Keratinocyte (primary cell): ENCODE data around the gene CD69. TPM values are rescaled to one million over a fixed set of nuclear protein-coding genes. Genes with fewer than 3 reads are reported as not detected.

Experiments used
- DNase-seq: peaks from one replicate; pipeline ENCODE4 v3.0.0-alpha.2; 2011; ENCODE audit warnings: low read depth, missing footprints, low spot score
- FAIRE-seq: peaks from 2 replicates; lab custom pipeline; 2011; peaks lifted over from hg19 to GRCh38; lab: Jason Lieb, UNC
- H2AFZ ChIP-seq: 2 replicates; pipeline ENCODE4 v1.6.0; 2012; ENCODE audit warnings: low read length, control low read depth, inconsistent platforms; ENCODE audit not compliant: control insufficient read depth
- H3K27ac ChIP-seq: 2 replicates; pipeline ENCODE4 v1.5.1; 2011; ENCODE audit warnings: low read length; ENCODE audit not compliant: control insufficient read depth, insufficient read depth
- H3K27me3 ChIP-seq: 3 replicates; pipeline ENCODE4 v1.6.0; 2011; ENCODE audit warnings: low read length; ENCODE audit not compliant: control insufficient read depth, insufficient read depth; ENCODE audit errors: extremely low read depth
- H3K36me3 ChIP-seq, 2 experiments: 2 replicates in 1 of 2; 3 replicates in 1 of 2; pipeline ENCODE4 v1.5.1; 2011; ENCODE audit warnings: low read length in 2 of 2, mild to moderate bottlenecking in 1 of 2; ENCODE audit not compliant: control insufficient read depth in 2 of 2, insufficient read depth in 2 of 2; ENCODE audit errors: extremely low read depth in 1 of 2
- H3K4me1 ChIP-seq: 3 replicates; pipeline ENCODE4 v1.5.1; 2011; ENCODE audit warnings: low read length; ENCODE audit not compliant: control insufficient read depth, insufficient read depth; ENCODE audit errors: extremely low read depth
- H3K4me2 ChIP-seq: 3 replicates; pipeline ENCODE4 v1.6.0; 2011; ENCODE audit warnings: low read depth, low read length; ENCODE audit not compliant: control insufficient read depth, insufficient read depth; ENCODE audit errors: extremely low read depth
- H3K4me3 ChIP-seq, 3 experiments: fragments of 200-600 bp in 1 of 3; sonication (generic) in 1 of 3; 2 replicates in 2 of 3; 3 replicates in 1 of 3; pipeline ENCODE4 v1.5.1; 2011 to 2016; ENCODE audit warnings: low read length in 3 of 3, mild to moderate bottlenecking in 3 of 3, control low read depth in 2 of 3, inconsistent platforms in 1 of 3, low read depth in 1 of 3, mixed read lengths in 1 of 3, mixed run types in 1 of 3, moderate library complexity in 1 of 3; ENCODE audit not compliant: control insufficient read depth in 2 of 3, insufficient read depth in 2 of 3; ENCODE audit errors: extremely low read depth in 1 of 3
- H3K79me2 ChIP-seq: 2 replicates; pipeline ENCODE4 v1.6.0; 2012; ENCODE audit warnings: low read length; ENCODE audit not compliant: control insufficient read depth, insufficient read depth
- H3K9ac ChIP-seq: 3 replicates; pipeline ENCODE4 v1.6.0; 2011; ENCODE audit warnings: low read length; ENCODE audit not compliant: control insufficient read depth, insufficient read depth; ENCODE audit errors: extremely low read depth
- H3K9me1 ChIP-seq: 3 replicates; pipeline ENCODE4 v1.6.0; 2011; ENCODE audit warnings: low read length; ENCODE audit not compliant: control insufficient read depth, insufficient read depth; ENCODE audit errors: extremely low read depth
- H3K9me3 ChIP-seq: 2 replicates; pipeline ENCODE4 v1.5.1; 2012; ENCODE audit warnings: low read depth, low read length; ENCODE audit not compliant: control insufficient read depth
- H4K20me1 ChIP-seq: 3 replicates; pipeline ENCODE4 v1.6.0; 2011; ENCODE audit warnings: low read length; ENCODE audit not compliant: control insufficient read depth, insufficient read depth; ENCODE audit errors: extremely low read depth
- CTCF ChIP-seq, 3 experiments: IDR thresholded peaks in 1 of 3; conservative IDR thresholded peaks in 1 of 3; optimal IDR thresholded peaks in 1 of 3; 2 replicates in 2 of 3; 3 replicates in 1 of 3; pipeline versions ENCODE3 to v1.5.1; 2011; ENCODE audit warnings: low read length in 3 of 3, mild to moderate bottlenecking in 3 of 3, moderate library complexity in 2 of 3, control low read depth in 1 of 3, inconsistent platforms in 1 of 3; ENCODE audit not compliant: insufficient read depth in 2 of 3; ENCODE audit errors: extremely low read depth in 1 of 3
- EZH2 ChIP-seq: IDR thresholded peaks from one replicate; pipeline ENCODE4 v1.6.1; 2012; ENCODE audit warnings: inconsistent platforms, mild to moderate bottlenecking, low read length, moderate library complexity
- dilution Hi-C: fragments of 300-500 bp; cut with MboI; formaldehyde crosslinking; loops from one replicate; pipeline ENCODE4 v1.7.0; 2020; ENCODE audit warnings: low sequenced_read_pairs; ENCODE audit not compliant: extremely low pct_ligation_motif_present
- polyA plus RNA-seq, 5 experiments: library from polyadenylated mRNA; depleted of rRNA in 3 of 5; stranded (reverse) in 3 of 5; stranded (forward) in 1 of 5; unstranded in 1 of 5; fragments of >200 nt; gene quantifications; 1 replicate in 1 of 5; 2 replicates in 3 of 5; 3 replicates in 1 of 5; pipeline versions ENCODE4 v1.2.1 to v1.2.3, GENCODE V29; 2011 to 2012; ENCODE audit warnings: missing spikeins in 2 of 5, low read depth in 1 of 5, low replicate concordance in 1 of 5

Gene CD69
- polyA plus RNA-seq, 1 donor (not counting 4 experiments of a cell fraction or from before 2014, with no cell fraction given) = not detected

GRCh38 chr12:9731393-9731792, 29.3 kb downstream of the CD69 start:
- no peaks in the 10 kb centered on the region for H3K79me2 ChIP-seq
- DNase-seq (no peak), FAIRE-seq (no peak)

GRCh38 chr12:9730591-9730990, 30.1 kb downstream of the CD69 start:
- FAIRE-seq (no peak), DNase-seq (no peak)
- no peak overlapping the region for H3K27ac ChIP-seq
- dilution Hi-C loops = no loop called here
- no peaks in the 10 kb centered on the region for H3K9me1 ChIP-seq
- no peaks in the 10 kb centered on the region for H3K27me3 ChIP-seq
- H2AFZ ChIP-seq = no peak overlapping the region
- no peak overlapping the region for H3K4me2 ChIP-seq
- peaks cover 3% of the 10 kb centered on the region for H3K4me1 ChIP-seq
- H3K9ac ChIP-seq = no peak overlapping the region
- H3K36me3 ChIP-seq = no peaks in the 10 kb centered on the region
- H4K20me1 ChIP-seq = no peaks in the 10 kb centered on the region
- no peak overlapping the region for H3K4me3 ChIP-seq
- no peaks in the 10 kb centered on the region for H3K9me3 ChIP-seq
- no peaks in the 10 kb centered on the region for H3K79me2 ChIP-seq
- no peak for TF ChIP-seq CTCF (optimal IDR thresholded peaks at IDR 0.05 in 1 of 3, IDR thresholded peaks at IDR 0.05 in 1 of 3, conservative IDR thresholded peaks at IDR 0.05 in 1 of 3; ENCODE audit: extremely low read depth in 1 of 3, insufficient read depth in 2 of 3, low read length in 3 of 3)
- TF ChIP-seq EZH2 = no peak

More at GRCh38 chr12:9731393-9731792, 29.3 kb downstream of the CD69 start:
- no peaks in the 10 kb centered on the region for H4K20me1 ChIP-seq
- H3K27me3 ChIP-seq = no peaks in the 10 kb centered on the region
- no peaks in the 10 kb centered on the region for H3K4me1 ChIP-seq
- no peaks in the 10 kb centered on the region for H3K9me3 ChIP-seq
- no peak overlapping the region for H3K4me2 ChIP-seq
- no peak overlapping the region for H2AFZ ChIP-seq
- H3K27ac ChIP-seq = no peak overlapping the region
- dilution Hi-C loops = no loop called here
- no peak overlapping the region for H3K9ac ChIP-seq
- no peak overlapping the region for H3K4me3 ChIP-seq
- H3K9me1 ChIP-seq = no peaks in the 10 kb centered on the region
- no peaks in the 10 kb centered on the region for H3K36me3 ChIP-seq
- no peak for TF ChIP-seq EZH2
- TF ChIP-seq CTCF (optimal IDR thresholded peaks at IDR 0.05 in 1 of 3, IDR thresholded peaks at IDR 0.05 in 1 of 3, conservative IDR thresholded peaks at IDR 0.05 in 1 of 3; ENCODE audit: extremely low read depth in 1 of 3, insufficient read depth in 2 of 3, low read length in 3 of 3) = no peak
